ENCODE measurements around the gene KLHDC7B. TPM values are rescaled to one million over a fixed set of nuclear protein-coding genes. Genes with fewer than 3 reads are reported as not detected.

KLHDC7B gene
- total RNA-seq, 1 donor from 2014 or later: not detected

- H3K27ac Mint-ChIP-seq (ENCODE audit: unreplicated experiment): no peak overlapping the region
- DNase-seq (ENCODE audit: low spot score): no peak
- no peaks in the 10 kb centered on the region for H3K36me3 Mint-ChIP-seq (ENCODE audit: low read depth, unreplicated experiment)
- H3K9me3 Mint-ChIP-seq (ENCODE audit: unreplicated experiment): no peaks in the 10 kb centered on the region
- peaks cover 3% of the 10 kb centered on the region for H3K4me1 Mint-ChIP-seq (ENCODE audit: unreplicated experiment)
- H3K4me3 Mint-ChIP-seq (ENCODE audit: unreplicated experiment): no peak overlapping the region
- peaks cover 2% of the 10 kb centered on the region for H3K27me3 Mint-ChIP-seq (ENCODE audit: unreplicated experiment)
- no peak for TF ChIP-seq CTCF (IDR thresholded peaks at IDR 0.05; ENCODE audit: unreplicated experiment)
Observed at GRCh38 chr22:50502628-50503474, 42.8 kb upstream of the KLHDC7B start.

GRCh38 chr22:50503475-50504145 lies 42.1 kb upstream of the KLHDC7B start:
- no peak for TF ChIP-seq CTCF (IDR thresholded peaks at IDR 0.05; ENCODE audit: unreplicated experiment)
- peaks cover 5% of the 10 kb centered on the region for H3K4me1 Mint-ChIP-seq (ENCODE audit: unreplicated experiment)
- H3K36me3 Mint-ChIP-seq (ENCODE audit: low read depth, unreplicated experiment): no peaks in the 10 kb centered on the region
- no peak overlapping the region for H3K4me3 Mint-ChIP-seq (ENCODE audit: unreplicated experiment)
- H3K27ac Mint-ChIP-seq (ENCODE audit: unreplicated experiment): no peak overlapping the region
- peaks cover 4% of the 10 kb centered on the region for H3K27me3 Mint-ChIP-seq (ENCODE audit: unreplicated experiment)
- no peaks in the 10 kb centered on the region for H3K9me3 Mint-ChIP-seq (ENCODE audit: unreplicated experiment)
- no peak for DNase-seq (ENCODE audit: low spot score)

- no peak for DNase-seq (ENCODE audit: low spot score)
- H3K4me1 Mint-ChIP-seq (ENCODE audit: unreplicated experiment): peaks cover 15% of the 10 kb centered on the region
- no peak for TF ChIP-seq CTCF (IDR thresholded peaks at IDR 0.05; ENCODE audit: unreplicated experiment)
- H3K4me3 Mint-ChIP-seq (ENCODE audit: unreplicated experiment): no peak overlapping the region
- no peaks in the 10 kb centered on the region for H3K9me3 Mint-ChIP-seq (ENCODE audit: unreplicated experiment)
- peaks cover 7% of the 10 kb centered on the region for H3K27me3 Mint-ChIP-seq (ENCODE audit: unreplicated experiment)
- no peak overlapping the region for H3K27ac Mint-ChIP-seq (ENCODE audit: unreplicated experiment)
- H3K36me3 Mint-ChIP-seq (ENCODE audit: low read depth, unreplicated experiment): no peaks in the 10 kb centered on the region
Observed at GRCh38 chr22:50504369-50505211, 41.1 kb upstream of the KLHDC7B start.

GRCh38 chr22:50505276-50505775 lies 40.4 kb upstream of the KLHDC7B start:
- Mint-ChIP-seq H3K4me3 (ENCODE audit: unreplicated experiment) (no peak overlapping the region), H3K36me3 (ENCODE audit: low read depth, unreplicated experiment) (no peaks in the 10 kb centered on the region), H3K27ac (ENCODE audit: unreplicated experiment) (no peak overlapping the region), H3K9me3 (ENCODE audit: unreplicated experiment) (no peaks in the 10 kb centered on the region), H3K27me3 (ENCODE audit: unreplicated experiment) (peaks cover 7% of the 10 kb centered on the region), H3K4me1 (ENCODE audit: unreplicated experiment) (peaks cover 16% of the 10 kb centered on the region)
- TF ChIP-seq CTCF (IDR thresholded peaks at IDR 0.05; ENCODE audit: unreplicated experiment): no peak
- no peak for DNase-seq (ENCODE audit: low spot score)
